Stimulated activated CD4-positive, alpha-beta T cell treated with anti-CD3 and anti-CD28 coated beads, TNF-alpha, amount 100 ng/mL, for 4 hours (primary cell): ENCODE data around the gene PDCD1.
"Not testable (repeated sequence)": the region's sequence is repeated elsewhere in the genome, so short reads cannot be mapped to it uniquely, and the experiment has no call there.

Experiments used
- DNase-seq, 3 experiments: peaks; one replicate each; pipeline ENCODE4 v3.0.0-alpha.2; 2020; ENCODE audit warnings: low read depth in 3 of 3

PDCD1 gene

DNA sequence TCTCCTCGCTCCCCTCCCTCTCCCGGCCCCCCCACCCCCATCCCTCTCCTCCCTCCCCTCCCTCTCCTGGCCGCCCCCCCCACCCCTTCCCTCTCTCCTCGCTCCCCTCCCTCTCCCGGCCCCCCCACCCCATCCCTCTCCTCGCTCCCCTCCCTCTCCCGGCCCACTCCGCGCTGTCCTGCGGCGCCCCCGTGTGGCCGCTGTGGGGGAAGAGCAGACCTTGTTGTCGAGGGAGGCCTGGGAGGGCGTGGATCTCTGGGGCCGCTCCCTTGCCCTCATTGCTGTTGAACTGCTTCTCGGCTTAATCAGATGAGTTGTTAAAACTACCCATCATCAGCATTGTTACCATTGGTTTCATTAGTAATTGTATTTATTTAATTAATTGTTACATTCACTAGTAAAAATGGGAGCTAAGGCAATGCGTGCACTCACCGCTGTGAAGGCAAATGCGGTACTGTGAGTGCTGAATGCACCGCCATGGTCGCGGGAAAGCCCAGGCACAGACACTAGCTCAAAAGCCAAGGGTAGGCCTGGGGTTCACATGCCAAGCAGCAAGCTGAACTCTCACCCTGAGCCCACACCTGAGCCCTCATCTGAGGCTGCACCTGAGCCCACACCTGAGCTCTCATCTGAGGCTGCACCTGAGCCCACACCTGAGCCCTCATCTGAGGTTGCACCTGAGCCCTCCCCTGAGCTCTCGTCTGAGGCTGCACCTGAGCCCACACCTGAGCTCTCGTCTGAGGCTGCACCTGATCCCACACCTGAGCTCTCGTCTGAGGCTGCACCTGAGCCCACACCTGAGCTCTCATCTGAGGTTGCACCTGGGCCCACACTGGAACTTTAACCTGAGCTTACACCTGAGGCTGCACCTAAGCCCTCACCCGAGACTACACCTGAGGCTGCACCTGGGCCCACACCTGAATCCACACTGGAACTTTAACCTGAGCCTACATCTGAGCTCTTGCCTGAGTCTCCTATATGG lies 19.6 kb upstream of the PDCD1 start:
- peak; percentile 48 to 61 (median 58) for DNase-seq

DNA sequence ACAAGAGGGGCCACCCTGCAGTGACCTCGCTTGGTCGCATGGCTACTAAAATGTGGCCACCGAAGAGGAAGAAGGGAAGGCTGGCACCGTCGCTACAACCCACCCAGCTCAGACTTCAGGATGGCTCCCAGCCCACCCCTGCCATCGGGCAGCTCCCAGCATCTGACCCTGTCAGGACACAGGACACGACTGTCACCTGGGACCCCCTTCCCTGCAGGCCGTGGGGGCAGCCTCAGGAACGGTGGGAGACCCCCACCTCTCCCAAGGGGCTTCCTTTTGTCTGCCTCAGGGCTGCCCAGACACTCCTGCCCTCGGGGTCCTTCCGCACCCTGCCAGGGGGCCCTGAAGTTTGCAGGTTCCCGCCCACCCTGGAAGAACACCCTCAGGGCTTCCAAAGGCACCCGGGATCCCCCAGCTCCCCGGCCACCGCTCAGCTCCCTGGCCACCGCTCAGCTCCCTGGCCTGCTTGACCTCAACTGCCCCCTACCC lies 18.5 kb upstream of the PDCD1 start:
- DNase-seq: no peak

DNA sequence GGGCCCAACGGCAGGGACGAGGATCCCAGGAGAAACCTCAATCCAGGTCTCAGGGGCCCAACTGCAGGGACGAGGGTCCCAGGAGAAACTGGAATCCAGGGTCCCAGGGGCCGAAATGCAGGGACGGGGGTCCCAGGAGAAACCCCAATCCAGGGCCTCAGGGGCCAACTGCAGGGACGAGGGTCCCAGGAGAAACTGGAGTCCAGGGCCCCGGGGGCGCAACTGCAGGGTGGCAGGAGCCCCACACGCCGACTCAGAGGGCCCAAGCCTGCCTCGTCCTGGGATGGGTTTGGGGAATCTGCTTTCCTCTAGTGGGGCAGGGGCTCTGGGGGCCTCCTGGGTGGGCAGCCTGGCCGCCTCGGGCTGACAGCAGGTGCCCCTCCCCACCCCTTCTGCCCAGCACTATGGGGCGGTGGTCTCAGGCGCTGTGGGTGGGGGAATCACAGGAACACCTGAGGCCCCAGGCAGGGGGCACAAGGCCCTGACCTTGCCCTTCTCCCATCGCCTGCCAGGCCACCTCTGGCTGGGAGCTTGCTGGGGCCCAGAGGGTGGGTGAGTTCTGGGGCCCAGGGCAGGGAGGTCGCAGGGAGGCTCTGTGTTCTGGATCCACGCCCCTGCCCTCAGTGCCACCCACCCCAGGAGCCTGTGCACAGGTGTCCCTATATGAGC lies 18.0 kb upstream of the PDCD1 start:
- DNase-seq: no peak

DNA sequence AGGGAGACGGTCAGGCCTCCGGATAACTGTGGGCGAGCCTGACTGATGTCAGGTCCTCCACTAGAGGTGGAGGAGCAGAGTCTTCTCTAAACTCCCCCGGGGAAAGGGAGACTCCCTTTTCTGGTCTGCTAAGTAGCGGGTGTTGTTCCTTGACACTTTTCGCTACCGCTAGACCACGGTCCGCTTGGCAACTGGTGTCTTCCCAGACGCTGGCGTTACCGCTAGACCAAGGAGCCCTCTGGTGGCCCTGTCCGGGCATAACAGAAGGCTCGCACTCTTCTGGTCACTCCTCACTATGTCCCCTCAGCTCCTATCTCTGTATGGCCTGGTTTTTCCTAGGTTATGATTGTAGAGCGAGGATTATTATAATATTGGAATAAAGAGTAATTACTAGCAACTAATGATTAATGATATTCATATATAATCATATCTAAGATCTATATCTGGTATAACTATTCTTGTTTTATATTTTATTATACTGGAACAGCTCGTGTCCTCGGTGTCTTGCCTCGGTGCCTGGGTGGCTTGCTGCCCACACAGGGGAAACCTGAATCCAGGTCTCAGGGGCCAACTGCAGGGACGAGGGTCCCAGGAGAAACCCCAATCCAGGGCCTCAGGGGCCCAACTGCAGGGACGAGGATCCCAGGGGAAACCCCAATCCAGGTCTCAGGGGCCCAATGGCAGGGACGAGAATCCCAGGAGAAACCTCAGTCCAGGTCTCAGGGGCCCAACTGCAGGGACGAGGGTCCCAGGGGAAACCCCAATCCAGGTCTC lies 17.2 kb upstream of the PDCD1 start:
- DNase-seq: not testable (repeated sequence)

DNA sequence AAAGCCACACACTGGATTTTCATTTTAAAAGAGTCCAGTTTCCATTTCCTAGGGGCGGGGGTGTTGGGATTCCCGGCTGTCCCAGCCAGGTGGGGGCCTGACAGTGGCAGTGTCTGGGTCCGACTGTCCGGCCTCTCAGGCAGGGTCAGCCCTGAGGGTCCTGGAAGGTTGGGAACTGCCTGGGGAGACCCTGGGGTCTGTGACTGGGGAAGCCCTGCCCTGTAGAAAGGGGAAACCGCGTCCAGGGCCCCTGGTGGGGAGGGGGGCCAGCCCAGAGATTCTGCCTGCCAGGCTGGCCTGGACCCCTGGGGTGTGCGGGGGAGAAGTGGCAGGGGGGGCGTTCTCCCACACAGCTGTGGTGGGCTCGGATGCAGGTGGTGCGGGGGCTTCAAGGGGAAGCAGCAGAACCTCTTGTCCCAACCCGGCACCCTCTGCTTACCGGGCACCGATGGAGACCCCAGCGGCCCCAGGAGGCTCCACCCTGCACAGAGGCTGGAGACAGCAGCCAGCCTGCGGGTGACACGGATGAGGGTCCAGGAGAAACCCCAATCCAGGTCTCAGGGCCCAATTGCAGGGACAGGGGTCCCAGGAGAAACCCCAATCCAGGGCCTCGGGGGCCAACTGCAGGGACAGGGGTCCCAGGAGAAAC lies 15.7 kb upstream of the PDCD1 start:
- DNase-seq: no peak

DNA sequence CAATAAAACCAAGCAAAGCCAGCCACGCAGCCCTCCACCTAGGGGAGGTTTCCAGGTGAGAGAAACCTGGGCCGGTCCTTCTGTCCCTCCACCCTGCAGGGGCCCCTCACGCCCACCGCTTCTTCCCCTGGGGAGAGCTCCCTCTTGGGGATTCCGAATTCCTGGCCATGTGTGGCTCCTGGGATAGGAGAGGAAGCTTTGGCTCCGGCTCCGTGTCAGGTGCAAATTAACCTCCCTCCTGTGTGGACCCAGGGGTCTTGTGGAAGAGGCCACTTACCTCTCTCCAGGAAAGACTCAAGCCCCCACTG lies 15.1 kb upstream of the PDCD1 start:
- DNase-seq: no peak

DNA sequence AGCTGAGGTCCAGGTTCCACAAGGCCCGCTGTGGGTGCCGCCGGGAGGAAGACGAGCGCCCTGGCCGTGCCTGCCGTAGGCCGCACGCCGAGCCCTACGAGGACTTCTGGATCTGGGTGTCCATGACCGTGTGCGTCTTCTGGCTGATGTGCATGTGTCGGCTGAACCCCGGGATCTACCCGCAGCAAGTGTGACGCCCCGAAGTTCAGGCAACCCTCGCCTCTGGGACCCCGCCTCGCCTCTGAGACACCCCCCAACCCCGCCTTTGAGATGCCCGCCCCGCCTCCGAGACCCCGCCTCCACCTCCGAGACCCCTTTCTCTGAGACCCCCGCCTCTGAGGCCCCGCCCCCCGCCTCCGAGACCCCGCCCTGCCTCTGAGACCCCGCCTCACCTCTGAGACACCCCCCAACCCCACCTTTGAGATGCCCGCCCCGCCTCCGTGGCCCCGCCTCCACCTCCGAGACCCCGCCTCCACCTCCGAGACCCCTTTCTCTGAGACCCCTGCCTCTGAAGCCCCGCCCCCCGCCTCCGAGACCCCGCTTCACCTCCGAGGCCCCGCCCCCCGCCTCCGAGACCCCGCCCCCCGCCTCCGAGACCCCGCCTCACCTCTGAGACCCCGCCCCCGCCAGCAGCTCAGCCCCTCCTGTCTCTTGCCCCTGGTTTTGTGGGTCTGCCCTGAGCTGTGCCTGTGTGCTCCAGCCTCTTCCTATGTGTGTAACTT lies 14.5 kb upstream of the PDCD1 start:
- DNase-seq: no peak

DNA sequence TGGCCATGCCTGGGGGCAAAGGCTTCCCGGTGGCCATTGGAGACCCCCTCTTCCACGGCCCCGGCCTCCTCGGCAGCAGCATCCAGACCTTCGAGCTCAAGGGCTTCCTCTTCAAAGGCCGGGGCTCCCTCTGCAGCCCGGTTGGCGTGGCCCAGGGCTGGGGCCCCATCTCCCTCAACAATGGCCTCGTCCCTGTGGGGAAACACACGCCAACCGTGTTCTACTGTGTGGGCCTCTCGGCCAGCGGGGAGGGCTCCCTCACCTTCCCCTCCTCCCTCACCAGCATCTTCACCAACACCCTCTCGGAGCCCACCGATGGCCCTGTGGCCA lies 13.6 kb upstream of the PDCD1 start:
- no peak for DNase-seq

DNA sequence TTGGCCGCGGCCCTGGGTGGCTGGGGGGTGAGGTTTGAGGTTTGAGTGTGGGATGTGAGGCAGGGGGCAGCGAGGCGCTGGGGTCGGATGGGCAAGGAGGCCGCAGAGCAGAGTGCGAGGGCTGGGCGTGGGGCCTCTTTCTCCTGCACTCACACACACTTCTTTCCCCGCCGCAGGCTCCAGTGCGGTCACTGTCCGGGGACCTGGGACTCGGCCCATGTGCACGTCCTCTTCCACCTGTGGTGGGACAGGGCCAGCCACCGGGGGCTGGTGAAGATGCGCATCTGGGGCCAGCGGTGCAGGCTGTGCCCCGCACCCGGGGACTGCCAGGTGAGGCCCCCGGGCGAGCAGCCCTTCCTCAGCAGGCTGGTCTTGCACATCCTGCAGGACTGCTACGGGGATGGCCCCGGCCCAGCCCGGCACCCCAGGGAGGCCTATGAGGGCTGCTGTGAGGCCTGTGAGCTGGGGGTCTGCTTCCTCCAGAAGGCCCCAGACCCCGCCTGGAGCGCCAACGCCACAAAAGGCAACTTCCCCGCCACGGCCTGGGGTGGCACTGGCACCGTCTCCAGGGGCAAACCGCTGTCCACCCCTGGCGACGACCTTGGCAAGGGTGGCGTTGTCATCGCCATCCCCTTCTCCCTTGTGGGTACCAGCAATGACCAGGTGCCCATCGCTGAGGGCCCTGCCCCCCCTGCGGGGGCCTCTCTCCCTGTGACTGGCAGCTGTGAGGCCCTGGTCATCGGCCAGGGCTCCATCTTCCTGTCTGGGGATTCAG lies 13.0 kb upstream of the PDCD1 start:
- DNase-seq: no peak

DNA sequence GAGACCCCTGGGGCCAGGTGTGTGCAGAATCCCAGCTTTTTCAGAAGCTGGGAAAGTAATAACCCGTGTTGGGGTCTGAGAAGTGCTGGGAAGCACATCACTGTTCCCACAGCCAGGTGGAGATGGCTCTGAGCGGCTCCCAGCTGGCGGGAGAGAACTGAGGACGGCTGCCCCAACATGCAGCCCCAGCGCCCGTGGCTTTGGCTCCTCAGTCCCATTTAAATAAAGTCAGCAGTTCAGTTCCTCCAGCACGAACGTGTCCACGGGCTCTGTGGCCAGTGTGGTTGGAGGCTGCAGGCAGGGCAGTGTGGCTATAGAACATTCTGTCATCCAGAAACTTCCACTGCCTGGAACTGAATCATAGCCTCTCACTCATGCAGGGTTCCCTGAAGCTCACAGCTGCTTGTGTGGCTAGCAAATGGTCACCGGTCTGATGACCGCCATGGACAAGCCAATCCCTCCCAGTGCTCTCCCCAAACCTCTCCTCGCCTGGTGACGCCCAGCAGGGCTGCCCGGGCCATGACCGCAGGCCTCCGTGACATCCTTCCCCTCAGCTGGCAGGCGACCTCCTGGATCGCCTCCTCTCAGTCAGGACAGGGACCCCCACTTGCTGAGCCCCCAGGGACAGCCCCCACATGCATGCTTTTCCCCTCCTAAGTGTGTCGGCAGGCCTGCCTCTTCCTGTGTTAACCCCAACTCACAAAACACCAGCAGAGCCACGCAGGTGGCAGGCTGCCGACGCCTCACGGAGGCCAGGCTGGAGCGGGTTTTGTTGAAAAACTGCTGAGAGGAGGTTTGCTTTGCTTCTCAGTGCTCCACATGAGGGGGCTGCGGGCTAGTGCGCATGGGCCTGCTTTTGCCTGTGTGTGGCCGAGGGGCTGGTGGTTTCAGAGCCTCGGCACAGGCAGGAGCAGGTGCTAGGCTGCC lies 12.2 kb upstream of the PDCD1 start:
- DNase-seq: no peak

DNA sequence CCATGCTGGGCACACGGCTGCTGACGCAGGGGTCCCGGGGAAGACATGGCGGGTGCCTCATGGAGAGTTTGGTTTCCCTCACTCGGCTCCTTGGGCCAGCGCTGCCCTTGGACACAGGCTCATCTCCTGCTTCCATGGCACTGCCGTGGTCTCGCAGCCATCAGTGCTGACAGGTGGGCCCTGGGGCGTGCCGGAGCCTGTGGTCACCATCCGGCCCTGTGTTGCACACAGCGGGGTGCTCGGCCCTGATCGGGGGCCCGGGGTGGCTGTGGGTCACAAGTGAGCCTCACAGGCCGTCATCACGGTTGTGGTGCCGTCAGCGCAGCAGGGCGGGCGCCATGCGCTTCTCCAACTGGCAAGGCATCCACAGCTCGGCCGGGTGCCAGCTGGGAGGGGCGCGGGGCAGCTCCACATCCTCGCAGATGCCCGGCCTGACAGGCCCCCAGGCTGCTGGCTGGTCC lies 11.4 kb upstream of the PDCD1 start:
- DNase-seq: no peak

DNA sequence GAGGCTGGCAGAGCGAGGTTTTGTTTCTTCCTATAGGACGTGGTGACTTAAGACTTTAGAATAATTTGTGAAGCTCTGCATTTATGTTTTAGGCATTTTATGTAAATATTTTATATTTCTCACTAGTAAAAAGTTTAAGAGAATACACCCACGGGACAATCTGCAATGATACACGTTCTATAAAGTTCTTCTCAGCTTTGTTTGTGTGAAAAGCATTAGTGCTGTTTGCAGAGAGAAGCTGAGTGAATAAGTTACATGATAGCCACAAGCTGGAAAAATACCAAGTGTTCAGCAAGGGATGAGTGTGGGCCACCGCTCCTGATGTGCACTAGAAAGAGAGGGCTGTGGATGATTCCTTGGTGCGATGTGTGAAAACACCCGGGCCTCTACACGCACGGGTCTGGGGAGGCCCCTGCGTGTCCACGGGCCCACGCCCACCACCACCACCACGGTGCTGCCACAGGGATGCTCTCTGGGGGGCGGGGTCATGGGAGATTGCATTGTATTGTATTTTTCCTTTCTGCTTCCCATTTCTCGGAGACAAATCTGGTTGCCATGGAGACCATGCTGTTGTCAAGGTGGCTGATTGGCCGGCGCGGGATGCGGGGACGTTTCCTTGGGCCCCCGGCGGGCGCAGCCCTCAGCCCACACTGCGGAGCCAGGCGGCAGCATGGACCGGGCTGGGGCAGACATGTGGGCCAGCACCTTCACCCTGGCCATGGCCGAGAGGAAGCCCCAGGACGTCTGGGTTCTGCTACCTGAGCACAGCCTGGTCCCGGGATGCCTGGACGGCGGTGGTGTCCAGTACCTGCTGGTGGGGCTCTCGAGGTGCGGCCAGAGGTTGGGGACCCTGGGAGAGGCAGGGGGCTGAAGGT lies 10.6 kb upstream of the PDCD1 start, which contains the start of gene RTP5:
TSS of gene RTP5 (plus strand) at position 643 of the 875 bp plus-strand sequence. CDS start at position 671, 28 bp downstream.
- no peak for DNase-seq

DNA sequence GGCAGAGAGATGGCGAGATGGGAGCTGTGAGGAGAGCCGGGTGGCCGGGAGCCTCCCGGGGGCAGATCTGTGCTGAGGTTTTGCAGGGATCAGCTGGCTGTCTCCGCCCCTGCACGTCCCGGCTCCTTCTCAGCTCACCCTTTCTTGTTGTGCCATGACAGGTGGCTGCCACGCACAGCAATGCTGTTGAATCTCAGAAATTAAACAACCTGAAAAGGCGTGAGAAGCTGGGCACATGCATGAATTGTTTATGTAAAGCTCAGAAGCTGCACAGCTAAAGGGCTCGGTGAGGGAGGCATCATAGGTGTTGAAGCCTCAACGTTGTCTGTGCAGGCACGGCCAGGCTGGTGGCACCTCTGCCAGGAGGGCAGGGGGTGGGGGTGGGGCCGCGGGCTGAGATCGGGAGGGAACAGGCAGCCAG lies 10.0 kb upstream of the PDCD1 start:
- DNase-seq: no peak

DNA sequence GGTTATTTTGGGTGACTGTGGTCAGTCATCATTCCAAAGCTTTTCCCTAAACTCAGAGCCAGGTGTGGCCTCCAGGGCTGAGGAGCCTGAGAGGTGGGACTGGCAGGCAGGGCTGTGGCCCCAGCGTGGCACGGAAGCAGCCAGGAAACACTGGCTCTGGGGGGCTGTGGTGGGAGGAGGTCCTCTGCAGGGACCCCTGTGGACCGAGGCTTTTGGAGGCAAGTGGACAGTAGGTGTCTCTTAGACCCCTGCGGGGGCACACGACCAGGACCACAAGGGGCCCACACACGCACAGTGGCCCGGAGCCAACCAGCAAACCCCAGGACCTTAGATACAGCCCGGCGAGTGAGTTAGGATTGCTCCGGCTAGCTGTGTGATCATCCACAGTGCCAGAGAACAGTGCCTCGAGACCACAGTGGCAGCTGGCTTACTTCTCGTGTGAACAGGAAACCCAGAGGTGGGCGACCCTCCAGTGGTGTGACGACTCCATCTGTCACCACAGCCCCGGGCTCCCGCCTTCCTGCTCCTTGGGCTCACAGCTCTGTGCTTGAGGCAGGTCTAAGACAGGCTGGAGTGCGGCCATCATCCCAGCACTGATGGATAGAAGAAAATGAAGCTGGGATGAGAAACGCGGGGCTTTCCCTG lies 9.2 kb upstream of the PDCD1 start:
- peak in 1 of 3 experiments; percentile 24 for DNase-seq

DNA sequence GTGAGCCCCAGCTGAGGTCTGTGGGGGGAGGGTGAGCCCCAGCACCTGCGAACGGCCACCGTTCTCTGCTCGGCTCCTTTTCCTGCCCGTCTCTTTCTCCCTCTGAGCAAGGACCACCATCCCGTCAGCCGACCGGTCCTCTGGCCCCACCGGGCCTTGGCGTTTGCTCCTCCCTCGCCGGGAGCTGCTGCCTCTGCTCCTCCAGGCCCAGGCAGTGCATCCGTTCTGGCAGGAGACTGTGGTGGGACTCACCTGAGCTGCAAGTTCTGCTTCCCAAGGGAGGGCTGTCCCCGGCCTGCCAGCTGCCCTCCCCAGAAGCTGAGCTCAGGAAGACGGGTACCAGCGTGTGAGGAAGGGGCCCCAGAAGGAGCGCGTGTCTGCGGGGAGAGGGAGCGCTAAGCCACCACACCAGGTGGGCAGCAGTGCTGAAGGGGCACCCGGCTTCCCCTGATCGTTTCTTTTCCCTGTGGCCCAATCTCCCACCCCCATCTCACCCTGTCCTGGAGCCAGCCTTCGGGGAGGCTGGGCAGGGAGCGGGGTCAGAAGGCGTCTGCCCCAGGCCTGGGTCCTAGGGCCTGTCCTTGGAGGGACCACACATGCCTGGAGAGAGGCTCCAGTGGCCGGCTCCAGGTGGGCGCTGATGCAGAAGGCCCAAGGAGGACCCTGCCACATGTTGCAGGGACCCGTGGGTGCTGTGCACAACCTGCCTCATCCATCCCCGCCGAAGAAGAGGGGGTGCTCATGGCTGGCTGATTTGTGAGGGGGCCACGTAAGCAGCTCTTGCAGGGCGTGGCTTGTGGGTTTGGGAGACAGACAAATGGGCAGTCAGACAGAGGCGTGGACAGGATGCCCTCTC lies 8.3 kb upstream of the PDCD1 start:
- no peak for DNase-seq

DNA sequence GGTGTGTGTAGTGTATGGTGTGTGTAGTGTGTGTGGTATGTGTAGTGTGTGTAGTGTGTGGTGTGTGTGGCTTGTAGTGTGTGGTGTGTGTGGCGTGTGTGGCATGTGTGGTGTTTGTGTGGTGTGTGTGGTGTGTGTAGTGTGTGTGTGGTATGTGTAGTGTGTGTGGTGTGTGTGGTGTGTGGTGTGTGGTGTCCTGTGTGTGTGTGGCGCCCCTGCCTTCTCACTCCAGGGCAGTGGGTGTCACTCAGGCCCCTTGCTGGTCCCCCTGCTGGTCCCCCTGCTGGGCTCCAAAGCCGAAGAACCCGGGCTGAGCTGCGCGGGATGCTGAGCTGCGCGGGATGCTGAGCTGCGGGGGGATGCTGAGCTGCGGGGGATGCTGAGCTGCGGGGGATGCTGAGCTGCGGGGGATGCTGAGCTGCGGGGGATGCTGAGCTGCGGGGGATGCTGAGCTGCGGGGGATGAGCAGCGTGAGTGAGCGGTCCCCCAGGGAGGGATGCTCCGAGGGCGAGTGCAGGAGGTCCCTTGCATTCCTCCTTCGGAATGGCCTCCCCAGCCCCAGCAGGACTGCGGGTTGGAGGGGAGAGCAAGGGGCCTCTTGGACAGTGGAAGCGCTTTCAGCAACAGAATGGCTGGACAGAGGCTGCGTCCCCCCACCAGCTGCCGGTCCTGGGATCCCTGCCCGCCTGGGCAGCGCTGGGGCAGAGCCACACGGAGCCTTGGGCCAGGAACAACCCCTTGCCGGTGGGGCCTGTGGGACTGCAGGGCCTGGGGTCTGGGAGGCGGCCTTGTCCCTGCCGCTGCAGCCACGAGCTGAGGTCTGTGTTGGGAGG lies 7.5 kb upstream of the PDCD1 start:
- DNase-seq: no peak
